OCI-LY1 (cell line): ENCODE data around the gene ANKRD66.

Source experiments
- EZH2 ChIP-seq: fragments of 200-600 bp; sonication (generic), shearing (Covaris generic); IDR thresholded peaks from 2 replicates; pipeline ENCODE4 v1.8.0; 2017; ENCODE audit warnings: borderline replicate concordance, mixed run types, mild to moderate bottlenecking, antibody characterized with exemption, low read length, moderate library complexity, mixed read lengths
- TF ChIP-seq, protein P1 (sequence below): fragments of 200-600 bp; sonication (generic), shearing (Covaris generic); IDR thresholded peaks from 2 replicates; pipeline ENCODE4 v1.5.1; 2017; ENCODE audit warnings: mild to moderate bottlenecking, antibody characterized with exemption, low read length, moderate library complexity, mixed read lengths

DNA sequence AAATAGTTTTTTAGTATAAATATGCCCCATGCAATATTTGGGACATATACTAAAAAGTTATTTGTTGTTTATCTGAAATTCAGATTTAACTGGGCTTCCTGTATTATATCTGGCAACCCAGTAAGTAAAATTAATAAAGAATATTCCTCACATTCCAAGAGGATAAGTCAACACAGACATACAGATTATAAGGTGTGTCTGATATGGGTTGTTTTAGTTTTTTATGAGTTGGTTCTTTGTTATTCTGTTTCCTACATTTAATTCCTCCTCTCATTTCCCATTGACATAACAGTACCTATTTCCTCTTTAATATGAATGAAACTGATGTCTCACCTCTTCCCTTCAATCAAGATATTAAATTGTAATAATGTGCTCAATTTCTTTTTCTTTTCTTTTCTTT lies 9.8 kb upstream of the ANKRD66 start:
- TF ChIP-seq EZH2 = no peak
- TF ChIP-seq, protein P1, sequence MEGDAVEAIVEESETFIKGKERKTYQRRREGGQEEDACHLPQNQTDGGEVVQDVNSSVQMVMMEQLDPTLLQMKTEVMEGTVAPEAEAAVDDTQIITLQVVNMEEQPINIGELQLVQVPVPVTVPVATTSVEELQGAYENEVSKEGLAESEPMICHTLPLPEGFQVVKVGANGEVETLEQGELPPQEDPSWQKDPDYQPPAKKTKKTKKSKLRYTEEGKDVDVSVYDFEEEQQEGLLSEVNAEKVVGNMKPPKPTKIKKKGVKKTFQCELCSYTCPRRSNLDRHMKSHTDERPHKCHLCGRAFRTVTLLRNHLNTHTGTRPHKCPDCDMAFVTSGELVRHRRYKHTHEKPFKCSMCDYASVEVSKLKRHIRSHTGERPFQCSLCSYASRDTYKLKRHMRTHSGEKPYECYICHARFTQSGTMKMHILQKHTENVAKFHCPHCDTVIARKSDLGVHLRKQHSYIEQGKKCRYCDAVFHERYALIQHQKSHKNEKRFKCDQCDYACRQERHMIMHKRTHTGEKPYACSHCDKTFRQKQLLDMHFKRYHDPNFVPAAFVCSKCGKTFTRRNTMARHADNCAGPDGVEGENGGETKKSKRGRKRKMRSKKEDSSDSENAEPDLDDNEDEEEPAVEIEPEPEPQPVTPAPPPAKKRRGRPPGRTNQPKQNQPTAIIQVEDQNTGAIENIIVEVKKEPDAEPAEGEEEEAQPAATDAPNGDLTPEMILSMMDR = no peak
